ENCODE measurements around the gene CUX1.
"Not testable (repeated sequence)": the region's sequence is repeated elsewhere in the genome, so short reads cannot be mapped to it uniquely, and the experiment has no call there.

CUX1 gene

GRCh38 chr7:102140952-102141370 lies 323.5 kb downstream of the CUX1 start:
- DNase-seq (ENCODE audit: low read depth in 2 of 2): no peak

- not testable (repeated sequence) for DNase-seq (ENCODE audit: low read depth in 2 of 2)
Measured at GRCh38 chr7:102142433-102142832, 325.0 kb downstream of the CUX1 start.

GRCh38 chr7:102146122-102146521 lies 328.7 kb downstream of the CUX1 start:
- no peak for DNase-seq (ENCODE audit: low read depth in 2 of 2)

- DNase-seq (ENCODE audit: low read depth in 2 of 2): no peak
Measured at GRCh38 chr7:102147008-102147407, 329.6 kb downstream of the CUX1 start.

- no peak for DNase-seq (ENCODE audit: low read depth in 2 of 2)
Measured at GRCh38 chr7:102148799-102149198, 331.4 kb downstream of the CUX1 start.

GRCh38 chr7:102149416-102149815 lies 332.0 kb downstream of the CUX1 start:
- DNase-seq (ENCODE audit: low read depth in 2 of 2): no peak

- no peak for DNase-seq (ENCODE audit: low read depth in 2 of 2)
Measured at GRCh38 chr7:102150266-102150665, 332.8 kb downstream of the CUX1 start.

GRCh38 chr7:102152672-102153598 lies 335.5 kb downstream of the CUX1 start:
- DNase-seq (ENCODE audit: low read depth in 2 of 2): no peak

GRCh38 chr7:102153599-102153946 lies 336.1 kb downstream of the CUX1 start:
- DNase-seq (ENCODE audit: low read depth in 2 of 2): no peak

- DNase-seq (ENCODE audit: low read depth in 2 of 2): no peak
Measured at GRCh38 chr7:102154425-102154824, 337.0 kb downstream of the CUX1 start.

GRCh38 chr7:102155821-102156441 lies 338.5 kb downstream of the CUX1 start:
- DNase-seq (ENCODE audit: low read depth in 2 of 2): no peak

- no peak for DNase-seq (ENCODE audit: low read depth in 2 of 2)
Measured at GRCh38 chr7:102156867-102157266, 339.4 kb downstream of the CUX1 start.

- no peak for DNase-seq (ENCODE audit: low read depth in 2 of 2)
Measured at GRCh38 chr7:102165136-102165535, 347.7 kb downstream of the CUX1 start.

GRCh38 chr7:102167254-102167653 lies 349.8 kb downstream of the CUX1 start:
- no peak for DNase-seq (ENCODE audit: low read depth in 2 of 2)

GRCh38 chr7:102169651-102170392 lies 352.4 kb downstream of the CUX1 start:
- DNase-seq (ENCODE audit: low read depth in 2 of 2): no peak

GRCh38 chr7:102170393-102170970 lies 353.1 kb downstream of the CUX1 start:
- DNase-seq (ENCODE audit: low read depth in 2 of 2): no peak

GRCh38 chr7:102173669-102174068 lies 356.2 kb downstream of the CUX1 start:
- DNase-seq (ENCODE audit: low read depth in 2 of 2): no peak

GRCh38 chr7:102175423-102176170 lies 358.2 kb downstream of the CUX1 start:
- no peak for DNase-seq (ENCODE audit: low read depth in 2 of 2)

GRCh38 chr7:102178410-102178809 lies 361.0 kb downstream of the CUX1 start:
- DNase-seq (ENCODE audit: low read depth in 2 of 2): no peak

GRCh38 chr7:102180727-102181126 lies 363.3 kb downstream of the CUX1 start:
- DNase-seq (ENCODE audit: low read depth in 2 of 2): no peak

GRCh38 chr7:102181517-102181916 lies 364.1 kb downstream of the CUX1 start:
- DNase-seq (ENCODE audit: low read depth in 2 of 2): no peak

All from stimulated activated CD4-positive, alpha-beta T cell treated with anti-CD3 and anti-CD28 coated beads, Interleukin-12 subunit alpha, Interleukin-12 subunit beta, amount 100 ng/mL, for 24 hours (primary cell).